ENCODE data around the gene CDCP2.

CDCP2 gene

GRCh38 chr1:54153535-54154439, 987 bp upstream of the CDCP2 start:
- no peak overlapping the region for H3K27ac ChIP-seq (ENCODE audit: low read depth, low read length, poor library complexity, severe bottlenecking)
- H3K9ac ChIP-seq (ENCODE audit: low read length): no peak overlapping the region
- no peak overlapping the region for H3K4me2 ChIP-seq (ENCODE audit: low read length)

GRCh38 chr1:54151013-54151412, 1.8 kb downstream of the CDCP2 start:
- Histone ChIP-seq H3K9me2 (ENCODE audit: low read depth, low read length) (no peaks in the 10 kb centered on the region), H3K4me1 (ENCODE audit: insufficient read depth, low read length, severe bottlenecking) (no peaks in the 10 kb centered on the region), H3K4me3 (ENCODE audit: low read depth, low read length, poor library complexity, severe bottlenecking) (no peak overlapping the region), H3K79me2 (ENCODE audit: insufficient read depth, low read length) (no peaks in the 10 kb centered on the region), H2AFZ (ENCODE audit: low read length) (no peak overlapping the region), H3K27me3 (ENCODE audit: insufficient read depth, low read length) (no peaks in the 10 kb centered on the region; the same call in 1 of the 2 replicates), H4K20me1 (ENCODE audit: insufficient read depth, low read length) (no peaks in the 10 kb centered on the region), H3K9ac (ENCODE audit: low read length) (no peak overlapping the region), H3F3A (ENCODE audit: insufficient read depth, low read length) (no peaks in the 10 kb centered on the region), H3K4me2 (ENCODE audit: low read length) (no peak overlapping the region), H3K9me3 (ENCODE audit: low read length) (no peaks in the 10 kb centered on the region), H3K27ac (ENCODE audit: low read depth, low read length, poor library complexity, severe bottlenecking) (no peak overlapping the region), H3K36me3 (ENCODE audit: insufficient read depth, low read length) (no peaks in the 10 kb centered on the region)
- TF ChIP-seq, protein P1, sequence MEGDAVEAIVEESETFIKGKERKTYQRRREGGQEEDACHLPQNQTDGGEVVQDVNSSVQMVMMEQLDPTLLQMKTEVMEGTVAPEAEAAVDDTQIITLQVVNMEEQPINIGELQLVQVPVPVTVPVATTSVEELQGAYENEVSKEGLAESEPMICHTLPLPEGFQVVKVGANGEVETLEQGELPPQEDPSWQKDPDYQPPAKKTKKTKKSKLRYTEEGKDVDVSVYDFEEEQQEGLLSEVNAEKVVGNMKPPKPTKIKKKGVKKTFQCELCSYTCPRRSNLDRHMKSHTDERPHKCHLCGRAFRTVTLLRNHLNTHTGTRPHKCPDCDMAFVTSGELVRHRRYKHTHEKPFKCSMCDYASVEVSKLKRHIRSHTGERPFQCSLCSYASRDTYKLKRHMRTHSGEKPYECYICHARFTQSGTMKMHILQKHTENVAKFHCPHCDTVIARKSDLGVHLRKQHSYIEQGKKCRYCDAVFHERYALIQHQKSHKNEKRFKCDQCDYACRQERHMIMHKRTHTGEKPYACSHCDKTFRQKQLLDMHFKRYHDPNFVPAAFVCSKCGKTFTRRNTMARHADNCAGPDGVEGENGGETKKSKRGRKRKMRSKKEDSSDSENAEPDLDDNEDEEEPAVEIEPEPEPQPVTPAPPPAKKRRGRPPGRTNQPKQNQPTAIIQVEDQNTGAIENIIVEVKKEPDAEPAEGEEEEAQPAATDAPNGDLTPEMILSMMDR (IDR thresholded peaks at IDR 0.05; ENCODE audit: low read length): no peak
- TF ChIP-seq EZH2 (IDR thresholded peaks at IDR 0.05; ENCODE audit: borderline replicate concordance, low read length): no peak

More at GRCh38 chr1:54153535-54154439, 987 bp upstream of the CDCP2 start:
- Histone ChIP-seq H3K4me1 (ENCODE audit: insufficient read depth, low read length, severe bottlenecking) (no peaks in the 10 kb centered on the region), H2AFZ (ENCODE audit: low read length) (no peak overlapping the region), H3F3A (ENCODE audit: insufficient read depth, low read length) (no peaks in the 10 kb centered on the region), H4K20me1 (ENCODE audit: insufficient read depth, low read length) (no peaks in the 10 kb centered on the region), H3K27me3 (ENCODE audit: insufficient read depth, low read length) (no peaks in the 10 kb centered on the region; the same call in 1 of the 2 replicates), H3K79me2 (ENCODE audit: insufficient read depth, low read length) (no peaks in the 10 kb centered on the region), H3K4me3 (ENCODE audit: low read depth, low read length, poor library complexity, severe bottlenecking) (no peak overlapping the region), H3K9me2 (ENCODE audit: low read depth, low read length) (no peaks in the 10 kb centered on the region), H3K36me3 (ENCODE audit: insufficient read depth, low read length) (no peaks in the 10 kb centered on the region), H3K9me3 (ENCODE audit: low read length) (no peaks in the 10 kb centered on the region)
- no peak for TF ChIP-seq EZH2 (IDR thresholded peaks at IDR 0.05; ENCODE audit: borderline replicate concordance, low read length)

- no peak overlapping the region for H3K9ac ChIP-seq (ENCODE audit: low read length)
- no peak overlapping the region for H3K27ac ChIP-seq (ENCODE audit: low read depth, low read length, poor library complexity, severe bottlenecking)
- no peak overlapping the region for H2AFZ ChIP-seq (ENCODE audit: low read length)
- H3K4me1 ChIP-seq (ENCODE audit: insufficient read depth, low read length, severe bottlenecking): no peaks in the 10 kb centered on the region
- H4K20me1 ChIP-seq (ENCODE audit: insufficient read depth, low read length): no peaks in the 10 kb centered on the region
- no peak overlapping the region for H3K4me3 ChIP-seq (ENCODE audit: low read depth, low read length, poor library complexity, severe bottlenecking)
- no peak overlapping the region for H3K4me2 ChIP-seq (ENCODE audit: low read length)
- TF ChIP-seq EZH2 (IDR thresholded peaks at IDR 0.05; ENCODE audit: borderline replicate concordance, low read length): no peak
- TF ChIP-seq, protein P1 (IDR thresholded peaks at IDR 0.05; ENCODE audit: low read length): no peak
- no peaks in the 10 kb centered on the region for H3F3A ChIP-seq (ENCODE audit: insufficient read depth, low read length)
- no peaks in the 10 kb centered on the region; the same call in 1 of the 2 replicates for H3K27me3 ChIP-seq (ENCODE audit: insufficient read depth, low read length)
- H3K36me3 ChIP-seq (ENCODE audit: insufficient read depth, low read length): no peaks in the 10 kb centered on the region
- H3K9me3 ChIP-seq (ENCODE audit: low read length): no peaks in the 10 kb centered on the region
- H3K9me2 ChIP-seq (ENCODE audit: low read depth, low read length): no peaks in the 10 kb centered on the region
- no peaks in the 10 kb centered on the region for H3K79me2 ChIP-seq (ENCODE audit: insufficient read depth, low read length)
Observed at GRCh38 chr1:54149734-54150133, 3.1 kb downstream of the CDCP2 start.
